Cardiac fibroblast (primary cell): ENCODE data around the gene SLC17A8.
A peak's percentile ranks its signal among the peaks of the same experiment; 100 is the strongest.

Experiments used
- DNase-seq, 2 donors: peaks; one replicate each; pipeline versions ENCODE4 v3.0.0 to v3.0.0-alpha.2; 2010; ENCODE audit warnings: low read depth in 2 of 2
- H3K4me3 ChIP-seq, 2 donors: replicated peaks in 1 of 2; 1 replicate in 1 of 2; 2 replicates in 1 of 2; pipeline ENCODE4 v1.5.1; 2011; ENCODE audit warnings: low read depth in 2 of 2, low read length in 2 of 2, mild to moderate bottlenecking in 2 of 2, moderate library complexity in 1 of 2
- TF ChIP-seq, protein P1 (sequence below): IDR thresholded peaks from one replicate; pipeline ENCODE4 v1.5.1; 2011; ENCODE audit warnings: low read depth, mild to moderate bottlenecking, low read length, inconsistent platforms

Gene SLC17A8

GRCh38 chr12:100346660-100347059, 10.2 kb upstream of the SLC17A8 start:
- DNase-seq, result peak in 1 of 2 donors; percentile 15
- no peak overlapping the region for H3K4me3 ChIP-seq
- TF ChIP-seq, protein P1, sequence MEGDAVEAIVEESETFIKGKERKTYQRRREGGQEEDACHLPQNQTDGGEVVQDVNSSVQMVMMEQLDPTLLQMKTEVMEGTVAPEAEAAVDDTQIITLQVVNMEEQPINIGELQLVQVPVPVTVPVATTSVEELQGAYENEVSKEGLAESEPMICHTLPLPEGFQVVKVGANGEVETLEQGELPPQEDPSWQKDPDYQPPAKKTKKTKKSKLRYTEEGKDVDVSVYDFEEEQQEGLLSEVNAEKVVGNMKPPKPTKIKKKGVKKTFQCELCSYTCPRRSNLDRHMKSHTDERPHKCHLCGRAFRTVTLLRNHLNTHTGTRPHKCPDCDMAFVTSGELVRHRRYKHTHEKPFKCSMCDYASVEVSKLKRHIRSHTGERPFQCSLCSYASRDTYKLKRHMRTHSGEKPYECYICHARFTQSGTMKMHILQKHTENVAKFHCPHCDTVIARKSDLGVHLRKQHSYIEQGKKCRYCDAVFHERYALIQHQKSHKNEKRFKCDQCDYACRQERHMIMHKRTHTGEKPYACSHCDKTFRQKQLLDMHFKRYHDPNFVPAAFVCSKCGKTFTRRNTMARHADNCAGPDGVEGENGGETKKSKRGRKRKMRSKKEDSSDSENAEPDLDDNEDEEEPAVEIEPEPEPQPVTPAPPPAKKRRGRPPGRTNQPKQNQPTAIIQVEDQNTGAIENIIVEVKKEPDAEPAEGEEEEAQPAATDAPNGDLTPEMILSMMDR, result no peak

- TF ChIP-seq, protein P1, result peak; percentile 8
- H3K4me3 ChIP-seq, result no peak overlapping the region
- DNase-seq, result peak; percentile 39 to 57
Measured at GRCh38 chr12:100348657-100349454, 8.0 kb upstream of the SLC17A8 start.

DNA sequence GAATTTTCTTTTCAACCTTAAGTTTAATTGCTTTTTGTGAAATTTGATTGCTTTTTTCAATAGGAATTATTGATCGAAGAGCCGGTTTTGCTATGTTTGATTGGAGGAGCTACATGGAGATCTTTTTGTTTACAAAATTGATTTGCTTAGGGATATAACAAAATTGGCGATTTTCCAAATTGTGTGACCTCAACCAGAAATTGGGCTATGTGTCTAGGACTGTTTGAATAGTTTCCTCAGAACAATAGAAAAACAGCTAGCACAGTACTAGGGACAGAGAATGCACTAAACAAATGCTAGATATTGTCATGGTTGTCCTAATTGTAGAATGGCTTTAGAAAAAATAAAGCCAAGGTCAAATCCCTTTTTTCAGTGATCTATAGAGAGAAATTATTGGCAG, 2.4 kb downstream of the SLC17A8 start:
- no peak for DNase-seq
- TF ChIP-seq, protein P1, result no peak
- H3K4me3 ChIP-seq, result no peak overlapping the region

GRCh38 chr12:100359822-100360221, 2.9 kb downstream of the SLC17A8 start:
- DNase-seq, result peak; percentile 7 to 17

GRCh38 chr12:100360450-100360849, 3.6 kb downstream of the SLC17A8 start:
- TF ChIP-seq, protein P1, result no peak
- DNase-seq, result no peak
- H3K4me3 ChIP-seq, result no peak overlapping the region

More at GRCh38 chr12:100359822-100360221, 2.9 kb downstream of the SLC17A8 start:
- TF ChIP-seq, protein P1, result no peak
- H3K4me3 ChIP-seq, result no peak overlapping the region

DNA sequence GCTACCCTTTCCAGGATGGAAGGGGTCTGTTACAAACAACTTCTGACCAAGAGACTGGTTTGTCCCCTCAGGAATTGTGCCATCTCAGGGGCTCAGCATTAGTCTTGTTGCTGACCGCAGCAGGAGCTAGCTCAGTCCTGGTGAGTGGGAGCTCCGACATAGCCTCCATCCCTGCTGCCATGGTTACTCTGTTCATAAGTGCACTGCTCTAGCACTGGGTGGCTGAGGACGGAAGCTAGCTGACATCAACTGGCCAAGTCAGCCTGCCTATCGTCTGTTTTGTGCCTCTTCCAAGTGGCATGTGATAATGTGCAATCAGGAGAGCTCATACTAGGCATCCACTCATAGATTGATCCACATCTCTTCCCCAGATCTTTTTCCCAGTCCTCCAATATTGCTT, 7.5 kb downstream of the SLC17A8 start:
- TF ChIP-seq, protein P1, result no peak
- H3K4me3 ChIP-seq, result no peak overlapping the region
- no peak for DNase-seq
